ENCODE data around the gene TBCB.
"Not testable (repeated sequence)": the region's sequence is repeated elsewhere in the genome, so short reads cannot be mapped to it uniquely, and the experiment has no call there.

TBCB gene

GRCh38 chr19:36173846-36174245 is 58.6 kb downstream of the TBCB start:
- not testable (repeated sequence) for DNase-seq (ENCODE audit: low read depth)
